Measurements from ENCODE around the gene RPS15.

GRCh38 chr19:1455336-1456120 is 17.3 kb downstream of the RPS15 start:
- TF ChIP-seq, protein P1, sequence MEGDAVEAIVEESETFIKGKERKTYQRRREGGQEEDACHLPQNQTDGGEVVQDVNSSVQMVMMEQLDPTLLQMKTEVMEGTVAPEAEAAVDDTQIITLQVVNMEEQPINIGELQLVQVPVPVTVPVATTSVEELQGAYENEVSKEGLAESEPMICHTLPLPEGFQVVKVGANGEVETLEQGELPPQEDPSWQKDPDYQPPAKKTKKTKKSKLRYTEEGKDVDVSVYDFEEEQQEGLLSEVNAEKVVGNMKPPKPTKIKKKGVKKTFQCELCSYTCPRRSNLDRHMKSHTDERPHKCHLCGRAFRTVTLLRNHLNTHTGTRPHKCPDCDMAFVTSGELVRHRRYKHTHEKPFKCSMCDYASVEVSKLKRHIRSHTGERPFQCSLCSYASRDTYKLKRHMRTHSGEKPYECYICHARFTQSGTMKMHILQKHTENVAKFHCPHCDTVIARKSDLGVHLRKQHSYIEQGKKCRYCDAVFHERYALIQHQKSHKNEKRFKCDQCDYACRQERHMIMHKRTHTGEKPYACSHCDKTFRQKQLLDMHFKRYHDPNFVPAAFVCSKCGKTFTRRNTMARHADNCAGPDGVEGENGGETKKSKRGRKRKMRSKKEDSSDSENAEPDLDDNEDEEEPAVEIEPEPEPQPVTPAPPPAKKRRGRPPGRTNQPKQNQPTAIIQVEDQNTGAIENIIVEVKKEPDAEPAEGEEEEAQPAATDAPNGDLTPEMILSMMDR (conservative IDR thresholded peaks at IDR 0.05): no peak
- no peak for TF ChIP-seq ZFX (IDR thresholded peaks at IDR 0.05)
